HepG2 (cell line): ENCODE measurements around the gene SDK2. TPM values are rescaled to one million over a fixed set of nuclear protein-coding genes. Genes with fewer than 3 reads are reported as not detected.

ENCODE experiments used
- ATAC-seq: fragments of 200-7000 bp; cut with Tn5 transposase; 3 replicates; pipeline ENCODE4 v1.9.1; 2020; ENCODE audit warnings: mild to moderate bottlenecking, moderate library complexity
- BruUV-seq: library from RNA; stranded (reverse); fragments of 400-500 nt; replicated peaks from 2 replicates; lab custom pipeline; 2021; lab: Mats Ljungman, UMichigan
- CTCF ChIA-PET: fragments of 300-600 bp; formaldehyde crosslinking; extraction: SDS; loops from one replicate; lab custom pipeline; 2021; ENCODE audit warnings: low total read pairs, inconsistent platforms, low intra/inter-chr PET ratio; lab: Yijun Ruan, JAX
- POLR2A ChIA-PET: fragments of 350-600 bp; sonication (Branson Sonifier 250); formaldehyde crosslinking; loops from one replicate; lab custom pipeline; 2020; ENCODE audit warnings: antibody characterized with exemption, inconsistent platforms; lab: Yijun Ruan, JAX
- DNase-seq: peaks from one replicate; pipeline ENCODE4 v3.0.0-alpha.2; 2015; ENCODE audit warnings: low spot score
- FAIRE-seq: peaks from 3 replicates; lab custom pipeline; 2011; peaks lifted over from hg19 to GRCh38; lab: Jason Lieb, UNC
- H2AFZ ChIP-seq: one replicate; pipeline ENCODE4 v1.6.1; 2011; ENCODE audit warnings: low read length, inconsistent platforms
- H3K27ac ChIP-seq: fragments of 300-600 bp; 3 replicates; pipeline ENCODE4 v1.8.0; 2011; ENCODE audit warnings: mixed run types, mild to moderate bottlenecking, mixed read lengths, low read length, inconsistent platforms; ENCODE audit not compliant: insufficient read depth; ENCODE audit errors: extremely low read length
- H3K27me3 ChIP-seq, 2 experiments: fragments of 200-600 bp in 1 of 2; 2 replicates in 1 of 2; 3 replicates in 1 of 2; pipeline versions ENCODE4 v1.6.0 to v1.8.0; 2011; ENCODE audit warnings: low read length in 2 of 2, mild to moderate bottlenecking in 2 of 2, moderate library complexity in 2 of 2, inconsistent platforms in 1 of 2; ENCODE audit not compliant: insufficient read depth in 2 of 2, control insufficient read depth in 1 of 2
- H3K36me3 ChIP-seq, 2 experiments: fragments of 200-600 bp in 1 of 2; replicated peaks in 1 of 2; 2 replicates in 1 of 2; 3 replicates in 1 of 2; pipeline versions ENCODE4 v1.5.1 to v1.8.0; 2011; ENCODE audit warnings: low read length in 2 of 2, inconsistent platforms in 1 of 2; ENCODE audit not compliant: insufficient read depth in 2 of 2, control insufficient read depth in 1 of 2
- H3K4me1 ChIP-seq: 2 replicates; pipeline ENCODE4 v1.5.1; 2012; ENCODE audit warnings: low read length, inconsistent platforms; ENCODE audit not compliant: insufficient read depth
- H3K4me2 ChIP-seq: 2 replicates; pipeline ENCODE4 v1.6.0; 2011; ENCODE audit warnings: low read depth, low read length, inconsistent platforms
- H3K4me3 ChIP-seq, 3 experiments: fragments of 200-600 bp in 1 of 3; sonication (generic), shearing (Covaris generic) in 1 of 3; replicated peaks in 1 of 3; 2 replicates each; pipeline ENCODE4 v1.5.1; 2011 to 2016; ENCODE audit warnings: low read length in 3 of 3, inconsistent platforms in 2 of 3, low read depth in 2 of 3, mild to moderate bottlenecking in 2 of 3, control low read depth in 1 of 3, mixed read lengths in 1 of 3; ENCODE audit not compliant: insufficient read depth in 1 of 3
- H3K79me2 ChIP-seq: one replicate; pipeline ENCODE4 v1.6.1; 2011; ENCODE audit warnings: low read length, inconsistent platforms; ENCODE audit not compliant: insufficient read depth
- H3K9ac ChIP-seq: 2 replicates; pipeline ENCODE4 v1.6.0; 2011; ENCODE audit warnings: mild to moderate bottlenecking, low read depth, low read length, inconsistent platforms; ENCODE audit not compliant: insufficient read depth
- H3K9me3 ChIP-seq: 2 replicates; pipeline ENCODE4 v1.5.1; 2012; ENCODE audit warnings: mild to moderate bottlenecking, low read length
- H4K20me1 ChIP-seq: 2 replicates; pipeline ENCODE4 v1.6.0; 2011; ENCODE audit warnings: inconsistent platforms, mild to moderate bottlenecking, low read length, moderate library complexity; ENCODE audit not compliant: insufficient read depth
- ARID2 ChIP-seq: sonication (generic); formaldehyde crosslinking; IDR thresholded peaks from 2 replicates; pipeline ENCODE4 v1.8.1; 2022; ENCODE audit warnings: mild to moderate bottlenecking, missing genetic modification reagents, borderline replicate concordance
- BCL6 ChIP-seq: IDR thresholded peaks from 2 replicates; pipeline ENCODE4 v1.6.1; 2016; ENCODE audit warnings: missing genetic modification reagents, missing compliant biosample characterization
- CENPT ChIP-seq: sonication (generic); formaldehyde crosslinking; IDR thresholded peaks from 2 replicates; pipeline ENCODE4 v1.8.0; 2022; ENCODE audit warnings: low read depth, mild to moderate bottlenecking, moderate library complexity, missing genetic modification reagents
- REL ChIP-seq: sonication (generic); formaldehyde crosslinking; conservative IDR thresholded peaks from 2 replicates; pipeline ENCODE4 v1.8.0; 2022; ENCODE audit warnings: mild to moderate bottlenecking, missing genetic modification reagents, moderate library complexity
- RFX5 ChIP-seq: IDR thresholded peaks from 2 replicates; pipeline ENCODE4 v1.6.1; 2011; ENCODE audit warnings: low read depth, low read length, improper control_type of control experiment
- SNRNP70 ChIP-seq: fragments of 200-400 bp; formaldehyde crosslinking; IDR thresholded peaks from 2 replicates; pipeline ENCODE4 v1.6.1; 2017; ENCODE audit warnings: mild to moderate bottlenecking, low read depth, low read length, moderate library complexity
- SOX13 ChIP-seq, 3 experiments: fragments of 450-650 bp in 1 of 3; sonication (generic) in 1 of 3; formaldehyde crosslinking in 1 of 3; IDR thresholded peaks in 2 of 3; conservative IDR thresholded peaks in 1 of 3; 2 replicates each; pipeline versions ENCODE4 v1.5.0 to v1.6.1; 2016 to 2020; ENCODE audit warnings: antibody characterized with exemption in 1 of 3, mild to moderate bottlenecking in 1 of 3, missing compliant biosample characterization in 1 of 3, missing genetic modification reagents in 1 of 3, moderate library complexity in 1 of 3
- TOE1 ChIP-seq: sonication (generic); formaldehyde crosslinking; IDR thresholded peaks from 2 replicates; pipeline ENCODE4 v1.4.0; 2020; ENCODE audit warnings: mild to moderate bottlenecking, missing genetic modification reagents
- ZBTB20 ChIP-seq: sonication (generic); formaldehyde crosslinking; IDR thresholded peaks from 2 replicates; pipeline ENCODE4 v1.8.1; 2023; ENCODE audit warnings: missing genetic modification reagents, low read depth, mild to moderate bottlenecking, borderline replicate concordance
- ZC3H13 ChIP-seq: sonication (generic); formaldehyde crosslinking; IDR thresholded peaks from 2 replicates; pipeline ENCODE4 v1.8.1; 2023; ENCODE audit warnings: mild to moderate bottlenecking, missing genetic modification reagents, moderate library complexity
- ZFP62 ChIP-seq: sonication (generic); formaldehyde crosslinking; IDR thresholded peaks from 2 replicates; pipeline ENCODE4 v1.4.0; 2020; ENCODE audit warnings: missing genetic modification reagents
- ZMAT3 ChIP-seq: sonication (generic); formaldehyde crosslinking; conservative IDR thresholded peaks from 2 replicates; pipeline ENCODE4 v1.7.0; 2021; ENCODE audit warnings: missing genetic modification reagents
- ZNF12 ChIP-seq: sonication (generic); formaldehyde crosslinking; IDR thresholded peaks from 2 replicates; pipeline ENCODE4 v1.5.0; 2020; ENCODE audit warnings: missing genetic modification reagents
- ZNF205 ChIP-seq: IDR thresholded peaks from 2 replicates; pipeline ENCODE4 v1.6.1; 2018; ENCODE audit warnings: missing biosample characterization, missing genetic modification reagents
- ZNF230 ChIP-seq: sonication (generic); formaldehyde crosslinking; IDR thresholded peaks from 2 replicates; pipeline ENCODE4 v1.4.0; 2020; ENCODE audit warnings: mild to moderate bottlenecking, missing genetic modification reagents
- ZNF746 ChIP-seq: sonication (generic); formaldehyde crosslinking; IDR thresholded peaks from 2 replicates; pipeline ENCODE4 v1.8.0; 2022; ENCODE audit warnings: mild to moderate bottlenecking, missing genetic modification reagents
- WGBS: methylation state at CpG from one replicate; pipeline ENCODE4 v1.1.6; 2017; ENCODE audit warnings: low lambda C conversion rate; 5-methylcytosine and 5-hydroxymethylcytosine counted together
- in situ Hi-C: cut with HindIII; loops from 2 replicates; pipeline ENCODE4 v1.10.0; 2017; ENCODE audit warnings: low pct_unique_long_range_greater_than_20kb; ENCODE audit not compliant: extremely low pct_ligation_motif_present
- intact Hi-C: fragments of 100-400 bp; cut with micrococcal nuclease; formaldehyde crosslinking; loops from one replicate; pipeline ENCODE4 v1.10.0; 2022; ENCODE audit not compliant: unreplicated experiment
- polyA plus RNA-seq, 8 experiments: library from polyadenylated mRNA; depleted of rRNA in 3 of 8; stranded (reverse) in 7 of 8; unstranded in 1 of 8; fragments of >200 nt; fragmentation: Illumina TruSeq in 4 of 8; extraction: Trizol in 4 of 8; gene quantifications; 2 replicates each; pipeline versions ENCODE4 v1.2.1 to v1.2.3, GENCODE V29; 2011 to 2016; ENCODE audit warnings: low read depth in 4 of 8, missing spikeins in 1 of 8, mixed read lengths in 1 of 8; ENCODE audit not compliant: insufficient read depth in 1 of 8
- total RNA-seq, 5 experiments: library from RNA; depleted of rRNA; stranded (reverse); fragments of >200 nt; fragmentation: Illumina TruSeq; extraction: Trizol; gene quantifications; 2 replicates each; pipeline ENCODE4 v1.2.3, GENCODE V29; 2016; ENCODE audit warnings: low read depth in 1 of 5
- TF ChIP-seq, protein P1 (sequence below): sonication (generic); formaldehyde crosslinking; IDR thresholded peaks from 2 replicates; pipeline ENCODE4 v1.4.0; 2020; ENCODE audit warnings: missing genetic modification reagents, borderline replicate concordance

SDK2 gene
- total and polyA plus RNA-seq, 2 of the 13 experiments (the other 11 are each of a cell fraction or from before 2014, with no cell fraction given): not detected

DNA sequence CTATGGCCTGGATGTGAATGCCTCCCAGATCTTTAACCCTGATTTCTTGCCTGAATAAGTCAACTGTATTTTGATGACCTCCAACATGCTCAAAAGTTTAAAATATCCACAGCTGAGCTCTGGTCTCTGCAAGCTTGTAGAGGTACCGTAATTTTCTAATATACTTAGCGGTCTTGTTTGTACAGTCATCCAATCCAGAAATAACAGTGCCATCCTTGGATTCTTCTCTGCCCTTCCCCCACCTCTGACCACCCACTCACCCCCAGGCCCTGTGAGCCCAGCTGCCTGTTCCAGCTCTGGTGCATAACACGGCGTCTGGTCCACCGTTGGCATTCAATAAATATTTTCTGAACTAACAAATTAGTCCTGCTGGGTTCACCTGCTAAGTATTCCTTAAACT, 113.1 kb downstream of the SDK2 start:
- no peaks in the 10 kb centered on the region for H3K79me2 ChIP-seq
- H3K27ac ChIP-seq: no peak overlapping the region
- FAIRE-seq (no peak), DNase-seq (no peak), ATAC-seq (no peak)
- WGBS: 1% methylated on average over 5 of the region's 5 CpGs
- no peak overlapping the region for H2AFZ ChIP-seq
- H3K4me2 ChIP-seq: no peak overlapping the region
- no peaks in the 10 kb centered on the region for H4K20me1 ChIP-seq
- no peaks in the 10 kb centered on the region for H3K36me3 ChIP-seq
- peaks cover 17 to 76% of the 10 kb centered on the region in 2 experiments; a peak in 4 of 5 replicates for H3K27me3 ChIP-seq
- POLR2A ChIA-PET: no interaction called here
- in situ Hi-C loops: no loop called here
- no peaks in the 10 kb centered on the region for H3K4me1 ChIP-seq
- no peaks in the 10 kb centered on the region for H3K9me3 ChIP-seq
- no TSS peak for BruUV-seq
- H3K4me3 ChIP-seq: no peak overlapping the region
- H3K9ac ChIP-seq: no peak overlapping the region
- intact Hi-C loops: no loop called here
- CTCF ChIA-PET: no interaction called here
- TF ChIP-seq ZNF230 (CRISPR knock-in tag): no peak
- TF ChIP-seq BCL6: no peak
- TF ChIP-seq ZC3H13 (CRISPR knock-in tag): no peak
- TF ChIP-seq CENPT (CRISPR knock-in tag): no peak
- TF ChIP-seq ZNF205: no peak
- TF ChIP-seq, protein P1, sequence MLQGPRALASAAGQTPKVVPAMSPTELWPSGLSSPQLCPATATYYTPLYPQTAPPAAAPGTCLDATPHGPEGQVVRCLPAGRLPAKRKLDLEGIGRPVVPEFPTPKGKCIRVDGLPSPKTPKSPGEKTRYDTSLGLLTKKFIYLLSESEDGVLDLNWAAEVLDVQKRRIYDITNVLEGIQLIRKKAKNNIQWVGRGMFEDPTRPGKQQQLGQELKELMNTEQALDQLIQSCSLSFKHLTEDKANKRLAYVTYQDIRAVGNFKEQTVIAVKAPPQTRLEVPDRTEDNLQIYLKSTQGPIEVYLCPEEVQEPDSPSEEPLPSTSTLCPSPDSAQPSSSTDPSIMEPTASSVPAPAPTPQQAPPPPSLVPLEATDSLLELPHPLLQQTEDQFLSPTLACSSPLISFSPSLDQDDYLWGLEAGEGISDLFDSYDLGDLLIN (CRISPR knock-in tag): no peak
- TF ChIP-seq TOE1: no peak
- no peak for TF ChIP-seq ARID2 (CRISPR knock-in tag)
- no peak for TF ChIP-seq ZNF12 (CRISPR knock-in tag)
- TF ChIP-seq ZMAT3: no peak
- TF ChIP-seq REL (CRISPR knock-in tag): no peak
- no peak for TF ChIP-seq RFX5
- no peak for TF ChIP-seq SNRNP70
- TF ChIP-seq SOX13 (IDR thresholded peaks at IDR 0.05): no peak
- no peak for TF ChIP-seq SOX13 (CRISPR knock-in tag; conservative IDR thresholded peaks at IDR 0.05 in 1 of 2, IDR thresholded peaks at IDR 0.05 in 1 of 2)
- no peak for TF ChIP-seq ZFP62
- no peak for TF ChIP-seq ZBTB20 (CRISPR knock-in tag)
- no peak for TF ChIP-seq ZNF746 (CRISPR knock-in tag)
